Measurements from ENCODE around the gene IMMT.

- TF ChIP-seq POU2F2 (IDR thresholded peaks at IDR 0.05; ENCODE audit: low read depth, low read length) = no peak
- no peak for TF ChIP-seq POLR2A (IDR thresholded peaks at IDR 0.05; ENCODE audit: low read depth, low read length)
These were observed 71.8 kb downstream of the IMMT start for GRCh38 chr2:86123328-86123925.

Data from GM12891 (cell line).